SW 1271 (cell line): ENCODE data around the gene KLF8.

Experiments
- DNase-seq, 2 experiments: peaks; one replicate each; lab custom pipeline; 2025; lab: John Stamatoyannopoulos, UW

Gene KLF8

GRCh38 chrX:56309881-56310280 is 77.7 kb downstream of the KLF8 start:
- no peak for DNase-seq

- DNase-seq, result no peak
Observed at GRCh38 chrX:56310581-56310980, 78.4 kb downstream of the KLF8 start.

- no peak for DNase-seq
Observed at GRCh38 chrX:56313308-56313707, 81.2 kb downstream of the KLF8 start.

GRCh38 chrX:56314334-56314733 is 82.2 kb downstream of the KLF8 start:
- DNase-seq, result no peak

GRCh38 chrX:56318076-56318475 is 85.9 kb downstream of the KLF8 start:
- DNase-seq, result no peak

- DNase-seq, result no peak
Observed at GRCh38 chrX:56319165-56319564, 87.0 kb downstream of the KLF8 start.
